GM12878 (cell line): Measurements from ENCODE around the gene ADCK1. TPM values are rescaled to one million over a fixed set of nuclear protein-coding genes. Genes with fewer than 3 reads are reported as not detected.

Experiments
- ATAC-seq: fragments of 200-7000 bp; cut with Tn5 transposase; 3 replicates; pipeline ENCODE4 v1.9.1; 2020; ENCODE audit warnings: mild to moderate bottlenecking, moderate library complexity
- BruUV-seq: library from RNA; stranded (reverse); fragments of 400-500 nt; replicated peaks from 2 replicates; lab custom pipeline; 2021; lab: Mats Ljungman, UMichigan
- CTCF ChIA-PET: fragments of 300-600 bp; sonication (Branson Sonifier 250); formaldehyde crosslinking; extraction: SDS; loops from one replicate; lab custom pipeline; 2021; ENCODE audit warnings: inconsistent platforms; lab: Yijun Ruan, JAX
- POLR2A ChIA-PET: fragments of 350-600 bp; formaldehyde crosslinking; extraction: SDS; loops from one replicate; lab custom pipeline; 2021; ENCODE audit warnings: inconsistent platforms; lab: Charles Lee
- RAD21 ChIA-PET: fragments of 300-600 bp; sonication (Branson Sonifier 250); formaldehyde crosslinking; loops from one replicate; lab custom pipeline; 2023; ENCODE audit warnings: antibody characterized with exemption; ENCODE audit not compliant: unreplicated experiment; lab: Charles Lee
- SMC1A ChIA-PET: fragments of 300-600 bp; sonication (Branson Sonifier 250); formaldehyde crosslinking; loops from one replicate; lab custom pipeline; 2023; ENCODE audit not compliant: unreplicated experiment, uncharacterized antibody; lab: Charles Lee
- DNase-seq: peaks from one replicate; pipeline ENCODE4 v3.0.0-alpha.2; 2011; ENCODE audit warnings: low read depth, low spot score
- FAIRE-seq: peaks from 3 replicates; lab custom pipeline; 2011; peaks lifted over from hg19 to GRCh38; lab: Jason Lieb, UNC
- H2AFZ ChIP-seq: 2 replicates; pipeline ENCODE4 v1.6.0; 2011; ENCODE audit warnings: low read depth, low read length, control low read depth; ENCODE audit not compliant: control insufficient read depth
- H3K27ac ChIP-seq: 2 replicates; pipeline ENCODE4 v1.5.1; 2011; ENCODE audit warnings: control low read depth; ENCODE audit not compliant: control insufficient read depth, insufficient read depth
- H3K27me3 ChIP-seq, 2 experiments: replicated peaks in 1 of 2; 2 replicates each; pipeline versions ENCODE4 v1.6.0 to v1.6.1; 2011; ENCODE audit warnings: low read length in 1 of 2; ENCODE audit not compliant: control insufficient read depth in 2 of 2, insufficient read depth in 2 of 2
- H3K36me3 ChIP-seq, 2 experiments: 2 replicates each; pipeline ENCODE4 v1.5.1; 2011; ENCODE audit warnings: low read length in 1 of 2; ENCODE audit not compliant: control insufficient read depth in 2 of 2, insufficient read depth in 2 of 2
- H3K4me1 ChIP-seq: 2 replicates; pipeline ENCODE4 v1.6.1; 2011; ENCODE audit warnings: mild to moderate bottlenecking, low read length, moderate library complexity, mixed read lengths; ENCODE audit not compliant: control insufficient read depth, insufficient read depth
- H3K4me2 ChIP-seq: 2 replicates; pipeline ENCODE4 v1.6.0; 2011; ENCODE audit warnings: control low read depth; ENCODE audit not compliant: control insufficient read depth, insufficient read depth
- H3K4me3 ChIP-seq: fragments of 200-600 bp; sonication (generic); 2 replicates; pipeline ENCODE4 v1.5.1; 2016
- H3K79me2 ChIP-seq: 2 replicates; pipeline ENCODE4 v1.6.0; 2011; ENCODE audit warnings: low read length; ENCODE audit not compliant: control insufficient read depth, insufficient read depth
- H3K9ac ChIP-seq: 2 replicates; pipeline ENCODE4 v1.8.0; 2011; ENCODE audit warnings: low read length, control low read depth, mixed read lengths; ENCODE audit not compliant: control insufficient read depth, insufficient read depth
- H3K9me3 ChIP-seq: replicated peaks from 3 replicates; pipeline ENCODE4 v1.5.1; 2011; ENCODE audit warnings: mild to moderate bottlenecking, low read length; ENCODE audit not compliant: control insufficient read depth, insufficient read depth
- H4K20me1 ChIP-seq: 2 replicates; pipeline ENCODE4 v1.6.0; 2011; ENCODE audit not compliant: control insufficient read depth, insufficient read depth
- CEBPZ ChIP-seq: fragments of 150-350 bp; IDR thresholded peaks from 2 replicates; pipeline ENCODE4 v1.6.1; 2016; ENCODE audit warnings: low read depth, low read length
- CHD1 ChIP-seq: IDR thresholded peaks from 2 replicates; pipeline ENCODE4 v1.6.1; 2012; ENCODE audit warnings: low read depth, low read length, improper control_type of control experiment
- CREM ChIP-seq: IDR thresholded peaks from 2 replicates; pipeline ENCODE4 v1.6.1; 2014; ENCODE audit warnings: antibody characterized with exemption, low read depth
- EED ChIP-seq: sonication (generic); IDR thresholded peaks from 2 replicates; pipeline ENCODE4 v1.6.1; 2016; ENCODE audit warnings: antibody characterized with exemption, low read depth
- EZH2 ChIP-seq: IDR thresholded peaks from 2 replicates; pipeline ENCODE4 v1.6.1; 2012; ENCODE audit warnings: low read depth, mild to moderate bottlenecking, control low read depth, inconsistent platforms, low read length, borderline replicate concordance; ENCODE audit not compliant: control insufficient read depth
- IKZF2 ChIP-seq, 2 experiments: fragments of 450-650 bp; IDR thresholded peaks; 2 replicates each; pipeline ENCODE4 v1.6.1; 2017; ENCODE audit warnings: mild to moderate bottlenecking in 2 of 2, moderate library complexity in 2 of 2
- MYC ChIP-seq: IDR thresholded peaks from 2 replicates; pipeline ENCODE4 v1.6.1; 2011; ENCODE audit warnings: mild to moderate bottlenecking, low read length, moderate library complexity, inconsistent platforms; ENCODE audit not compliant: insufficient read depth, insufficient replicate concordance, insufficient read length, severe bottlenecking
- PAX8 ChIP-seq: fragments of 450-650 bp; IDR thresholded peaks from 2 replicates; pipeline ENCODE4 v1.6.1; 2017; ENCODE audit warnings: mild to moderate bottlenecking, moderate library complexity
- RBBP5 ChIP-seq: fragments of 200-600 bp; sonication (generic); conservative IDR thresholded peaks from 2 replicates; pipeline ENCODE4 v1.6.1; 2016
- RELA ChIP-seq: fragments of 450-650 bp; IDR thresholded peaks from 2 replicates; pipeline ENCODE4 v1.8.0; 2014; ENCODE audit warnings: borderline replicate concordance; ENCODE audit not compliant: partially characterized antibody
- SPI1 ChIP-seq: IDR thresholded peaks from 2 replicates; pipeline ENCODE4 v1.6.1; 2011; ENCODE audit warnings: low read depth, mild to moderate bottlenecking, low read length, moderate library complexity, borderline replicate concordance; ENCODE audit not compliant: insufficient read depth
- STAT1 ChIP-seq: fragments of 450-650 bp; conservative IDR thresholded peaks from 2 replicates; pipeline ENCODE4 v1.6.1; 2014; ENCODE audit warnings: antibody characterized with exemption, mild to moderate bottlenecking
- WGBS: methylation state at CpG from one replicate; pipeline ENCODE4 v1.1.6; 2016; ENCODE audit warnings: low lambda C conversion rate; ENCODE audit not compliant: insufficient replicate concordance, insufficient coverage; ENCODE audit errors: missing lambda C conversion rate; 5-methylcytosine and 5-hydroxymethylcytosine counted together
- in situ Hi-C: fragments of 300-500 bp; cut with MboI; formaldehyde crosslinking; loops from 9 replicates; pipeline ENCODE4 v1.14.3; 2018; ENCODE audit warnings: mixed read lengths
- intact Hi-C: fragments of 100-400 bp; cut with micrococcal nuclease; formaldehyde crosslinking; loops from one replicate; pipeline ENCODE4 v1.14.2; 2022; ENCODE audit not compliant: unreplicated experiment
- polyA plus RNA-seq, 11 experiments: library from polyadenylated mRNA; depleted of rRNA in 4 of 11; unstranded in 6 of 11; stranded (reverse) in 5 of 11; fragments of >200 nt; fragmentation: Nextera tagmentation in 4 of 11; fragmentation: Illumina TruSeq in 1 of 11; extraction: Ambion mirVana in 4 of 11; extraction: Trizol in 1 of 11; gene quantifications; 1 replicate in 1 of 11; 2 replicates in 10 of 11; pipeline versions ENCODE4 v1.2.1 to v1.2.3, GENCODE V29; 2011 to 2016; ENCODE audit warnings: inconsistent platforms in 2 of 11, missing spikeins in 2 of 11, low read depth in 1 of 11
- total RNA-seq, 4 experiments: library from RNA; depleted of rRNA in 3 of 4; stranded (reverse); fragments of >200 nt in 3 of 4; fragmentation: Illumina TruSeq in 1 of 4; extraction: Trizol in 1 of 4; gene quantifications; 2 replicates each; pipeline versions ENCODE4 v1.2.1 to v1.2.3, GENCODE V29; 2013 to 2021
- TF ChIP-seq, protein P1 (sequence below): IDR thresholded peaks from 2 replicates; pipeline ENCODE4 v1.6.1; 2011; ENCODE audit warnings: borderline replicate concordance, low read depth, mild to moderate bottlenecking, moderate library complexity, low read length; ENCODE audit not compliant: insufficient read depth, poor library complexity, severe bottlenecking
- TF ChIP-seq, protein P2 (sequence below): IDR thresholded peaks from 2 replicates; pipeline ENCODE4 v1.6.1; 2012; ENCODE audit warnings: mild to moderate bottlenecking, low read depth, low read length
- TF ChIP-seq, protein P3 (sequence below): IDR thresholded peaks from 2 replicates; pipeline ENCODE4 v1.6.1; 2011; ENCODE audit warnings: low read depth, low read length, improper control_type of control experiment, borderline replicate concordance

Gene ADCK1
- total and polyA plus RNA-seq, 10 of the 15 experiments (the other 5 are each of a cell fraction or from before 2014, with no cell fraction given), result 3.3 to 8.5 (median 5.1) TPM

DNA sequence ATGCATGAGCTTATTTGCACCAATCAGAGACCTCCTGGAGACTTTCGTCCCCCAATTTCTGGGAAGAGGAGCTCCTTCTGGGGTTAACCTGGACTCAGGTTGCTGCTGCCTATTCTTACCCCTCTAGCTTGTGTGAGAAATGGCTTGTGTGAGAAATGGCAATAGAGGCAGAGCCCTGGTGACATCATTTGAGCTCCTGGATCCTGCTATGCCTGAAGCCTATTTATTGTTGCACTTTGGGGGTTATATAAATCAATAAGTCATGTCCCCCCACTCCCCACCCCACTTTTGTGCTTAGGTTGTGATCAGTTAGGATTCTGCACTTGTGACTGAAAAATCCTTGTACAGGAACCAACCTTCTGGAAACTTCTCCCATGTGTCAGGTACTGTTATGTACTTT lies 167.2 kb downstream of the ADCK1 start (continued):
- TF ChIP-seq, protein P1, sequence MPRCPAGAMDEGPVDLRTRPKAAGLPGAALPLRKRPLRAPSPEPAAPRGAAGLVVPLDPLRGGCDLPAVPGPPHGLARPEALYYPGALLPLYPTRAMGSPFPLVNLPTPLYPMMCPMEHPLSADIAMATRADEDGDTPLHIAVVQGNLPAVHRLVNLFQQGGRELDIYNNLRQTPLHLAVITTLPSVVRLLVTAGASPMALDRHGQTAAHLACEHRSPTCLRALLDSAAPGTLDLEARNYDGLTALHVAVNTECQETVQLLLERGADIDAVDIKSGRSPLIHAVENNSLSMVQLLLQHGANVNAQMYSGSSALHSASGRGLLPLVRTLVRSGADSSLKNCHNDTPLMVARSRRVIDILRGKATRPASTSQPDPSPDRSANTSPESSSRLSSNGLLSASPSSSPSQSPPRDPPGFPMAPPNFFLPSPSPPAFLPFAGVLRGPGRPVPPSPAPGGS, result no peak
- TF ChIP-seq CEBPZ (no peak), SPI1 (no peak), RBBP5 (no peak), EED (no peak), RELA (no peak), STAT1 (no peak), CREM (no peak), EZH2 (no peak)

DNA sequence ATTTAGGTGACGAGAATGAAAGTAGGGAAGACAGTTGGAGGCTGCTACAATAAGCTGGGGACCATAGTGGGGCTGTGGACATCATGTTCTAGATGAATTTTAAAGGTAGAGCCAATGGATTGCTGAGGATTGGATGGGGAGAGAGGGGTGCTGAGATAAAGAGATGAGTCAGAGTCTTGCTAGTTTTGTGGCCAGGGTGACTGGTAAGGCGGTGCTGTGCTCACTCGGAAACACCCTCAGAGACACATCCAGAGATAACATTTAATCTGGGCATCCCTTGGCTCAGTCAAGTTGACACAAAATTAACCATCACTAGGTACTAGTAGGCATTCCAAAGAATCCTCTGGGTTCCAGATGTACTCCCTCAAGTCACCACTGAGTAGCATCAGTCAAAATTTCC lies 170.7 kb downstream of the ADCK1 start:
- intact Hi-C loops, result no loop called here
- no peak for DNase-seq
- TF ChIP-seq, protein P2, sequence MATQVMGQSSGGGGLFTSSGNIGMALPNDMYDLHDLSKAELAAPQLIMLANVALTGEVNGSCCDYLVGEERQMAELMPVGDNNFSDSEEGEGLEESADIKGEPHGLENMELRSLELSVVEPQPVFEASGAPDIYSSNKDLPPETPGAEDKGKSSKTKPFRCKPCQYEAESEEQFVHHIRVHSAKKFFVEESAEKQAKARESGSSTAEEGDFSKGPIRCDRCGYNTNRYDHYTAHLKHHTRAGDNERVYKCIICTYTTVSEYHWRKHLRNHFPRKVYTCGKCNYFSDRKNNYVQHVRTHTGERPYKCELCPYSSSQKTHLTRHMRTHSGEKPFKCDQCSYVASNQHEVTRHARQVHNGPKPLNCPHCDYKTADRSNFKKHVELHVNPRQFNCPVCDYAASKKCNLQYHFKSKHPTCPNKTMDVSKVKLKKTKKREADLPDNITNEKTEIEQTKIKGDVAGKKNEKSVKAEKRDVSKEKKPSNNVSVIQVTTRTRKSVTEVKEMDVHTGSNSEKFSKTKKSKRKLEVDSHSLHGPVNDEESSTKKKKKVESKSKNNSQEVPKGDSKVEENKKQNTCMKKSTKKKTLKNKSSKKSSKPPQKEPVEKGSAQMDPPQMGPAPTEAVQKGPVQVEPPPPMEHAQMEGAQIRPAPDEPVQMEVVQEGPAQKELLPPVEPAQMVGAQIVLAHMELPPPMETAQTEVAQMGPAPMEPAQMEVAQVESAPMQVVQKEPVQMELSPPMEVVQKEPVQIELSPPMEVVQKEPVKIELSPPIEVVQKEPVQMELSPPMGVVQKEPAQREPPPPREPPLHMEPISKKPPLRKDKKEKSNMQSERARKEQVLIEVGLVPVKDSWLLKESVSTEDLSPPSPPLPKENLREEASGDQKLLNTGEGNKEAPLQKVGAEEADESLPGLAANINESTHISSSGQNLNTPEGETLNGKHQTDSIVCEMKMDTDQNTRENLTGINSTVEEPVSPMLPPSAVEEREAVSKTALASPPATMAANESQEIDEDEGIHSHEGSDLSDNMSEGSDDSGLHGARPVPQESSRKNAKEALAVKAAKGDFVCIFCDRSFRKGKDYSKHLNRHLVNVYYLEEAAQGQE, result no peak
- TF ChIP-seq PAX8 (no peak), CHD1 (no peak), MYC (no peak), IKZF2 (IDR thresholded peaks at IDR 0.05) (no peak), SPI1 (no peak)
- TF ChIP-seq, protein P3, sequence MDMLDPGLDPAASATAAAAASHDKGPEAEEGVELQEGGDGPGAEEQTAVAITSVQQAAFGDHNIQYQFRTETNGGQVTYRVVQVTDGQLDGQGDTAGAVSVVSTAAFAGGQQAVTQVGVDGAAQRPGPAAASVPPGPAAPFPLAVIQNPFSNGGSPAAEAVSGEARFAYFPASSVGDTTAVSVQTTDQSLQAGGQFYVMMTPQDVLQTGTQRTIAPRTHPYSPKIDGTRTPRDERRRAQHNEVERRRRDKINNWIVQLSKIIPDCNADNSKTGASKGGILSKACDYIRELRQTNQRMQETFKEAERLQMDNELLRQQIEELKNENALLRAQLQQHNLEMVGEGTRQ, result no peak

More for the DNA sequence above, 170.7 kb downstream of the ADCK1 start:
- FAIRE-seq, result no peak
- Histone ChIP-seq H3K27ac (no peak overlapping the region), H3K9me3 (no peaks in the 10 kb centered on the region), H3K4me1 (0 out of 2 replicates have a peak, but pooled peaks cover 5% of the 10 kb centered on the region), H3K79me2 (no peaks in the 10 kb centered on the region), H3K36me3 (no peaks in the 10 kb centered on the region), H3K4me2 (no peak overlapping the region), H2AFZ (no peak overlapping the region), H3K4me3 (no peak overlapping the region), H3K27me3 (no peaks in the 10 kb centered on the region), H4K20me1 (no peaks in the 10 kb centered on the region), H3K9ac (no peak overlapping the region)
- ChIA-PET CTCF (no interaction called here), POLR2A (no interaction called here), RAD21 (no interaction called here), SMC1A (no interaction called here)
- in situ Hi-C loops, result no loop called here
- no peak for ATAC-seq
- no TSS peak for BruUV-seq
- 24% methylated on average over 3 of the region's 3 CpGs for WGBS
